ENCODE results near the gene SHISA5.

SHISA5 gene

GRCh38 chr3:48433472-48434118 is 70.4 kb downstream of the SHISA5 start:
- H3K27me3 ChIP-seq (ENCODE audit: low read depth, low read length): no peaks in the 10 kb centered on the region
- no peaks in the 10 kb centered on the region for H4K20me1 ChIP-seq (ENCODE audit: insufficient read depth, low read length)
- peaks cover 4% of the 10 kb centered on the region for H3K79me2 ChIP-seq (ENCODE audit: low read length)
- peaks cover 26% of the 10 kb centered on the region for H3K4me1 ChIP-seq (ENCODE audit: low read length)
- no peak overlapping the region for H3K4me2 ChIP-seq (ENCODE audit: low read length)
- no peak overlapping the region for H3K9ac ChIP-seq (ENCODE audit: low read length)
- H3K27ac ChIP-seq (ENCODE audit: low read length): no peak overlapping the region
- no peak overlapping the region for H2AFZ ChIP-seq (ENCODE audit: low read depth, low read length)
- peaks cover 23% of the 10 kb centered on the region for H3K36me3 ChIP-seq (replicated peaks; ENCODE audit: low read depth, low read length)
- no peak overlapping the region for H3K4me3 ChIP-seq (ENCODE audit: low read length)
- TF ChIP-seq EZH2phosphoT487 (IDR thresholded peaks at IDR 0.05; ENCODE audit: low read depth): no peak
- no peak for TF ChIP-seq CTCF (IDR thresholded peaks at IDR 0.05; ENCODE audit: low read depth, low read length)
- no peaks in the 10 kb centered on the region for H3K9me3 ChIP-seq (ENCODE audit: insufficient read depth, low read length)

GRCh38 chr3:48432411-48433371 is 71.3 kb downstream of the SHISA5 start:
- H3K4me3 ChIP-seq (ENCODE audit: low read length): no peak overlapping the region
- TF ChIP-seq CTCF (IDR thresholded peaks at IDR 0.05; ENCODE audit: low read depth, low read length): peak; percentile 61
- TF ChIP-seq EZH2phosphoT487 (IDR thresholded peaks at IDR 0.05; ENCODE audit: low read depth): no peak
- no peak overlapping the region for H3K9ac ChIP-seq (ENCODE audit: low read length)
- no peaks in the 10 kb centered on the region for H4K20me1 ChIP-seq (ENCODE audit: insufficient read depth, low read length)
- no peak overlapping the region for H2AFZ ChIP-seq (ENCODE audit: low read depth, low read length)
- no peaks in the 10 kb centered on the region for H3K27me3 ChIP-seq (ENCODE audit: low read depth, low read length)
- no peak overlapping the region for H3K4me2 ChIP-seq (ENCODE audit: low read length)
- no peaks in the 10 kb centered on the region for H3K9me3 ChIP-seq (ENCODE audit: insufficient read depth, low read length)
- peaks cover 25% of the 10 kb centered on the region for H3K4me1 ChIP-seq (ENCODE audit: low read length)
- peaks cover 8% of the 10 kb centered on the region for H3K79me2 ChIP-seq (ENCODE audit: low read length)
- peak overlapping the region; percentile 8; the same call in 1 of the 2 replicates for H3K27ac ChIP-seq (ENCODE audit: low read length)
- peaks cover 23% of the 10 kb centered on the region for H3K36me3 ChIP-seq (replicated peaks; ENCODE audit: low read depth, low read length)

GRCh38 chr3:48431224-48432029 is 72.5 kb downstream of the SHISA5 start:
- peaks cover 23% of the 10 kb centered on the region for H3K36me3 ChIP-seq (replicated peaks; ENCODE audit: low read depth, low read length)
- H3K9ac ChIP-seq (ENCODE audit: low read length): no peak overlapping the region
- H3K4me2 ChIP-seq (ENCODE audit: low read length): no peak overlapping the region
- TF ChIP-seq EZH2phosphoT487 (IDR thresholded peaks at IDR 0.05; ENCODE audit: low read depth) (no peak), CTCF (IDR thresholded peaks at IDR 0.05; ENCODE audit: low read depth, low read length) (no peak)
- H3K4me3 ChIP-seq (ENCODE audit: low read length): no peak overlapping the region
- H3K27ac ChIP-seq (ENCODE audit: low read length): no peak overlapping the region
- H4K20me1 ChIP-seq (ENCODE audit: insufficient read depth, low read length): no peaks in the 10 kb centered on the region
- peaks cover 19% of the 10 kb centered on the region for H3K79me2 ChIP-seq (ENCODE audit: low read length)
- H3K4me1 ChIP-seq (ENCODE audit: low read length): peaks cover 32% of the 10 kb centered on the region
- no peak overlapping the region for H2AFZ ChIP-seq (ENCODE audit: low read depth, low read length)
- no peaks in the 10 kb centered on the region for H3K27me3 ChIP-seq (ENCODE audit: low read depth, low read length)
- H3K9me3 ChIP-seq (ENCODE audit: insufficient read depth, low read length): no peaks in the 10 kb centered on the region
